HG03045 (cell line): Measurements from ENCODE around the gene THBS1.

Source experiments
- ATAC-seq: cut with Tn5 transposase; IDR thresholded peaks from one replicate; pipeline ENCODE4 v1.9.1; 2021; ENCODE audit warnings: mild to moderate bottlenecking, moderate library complexity; ENCODE audit not compliant: unreplicated experiment

THBS1 gene

DNA sequence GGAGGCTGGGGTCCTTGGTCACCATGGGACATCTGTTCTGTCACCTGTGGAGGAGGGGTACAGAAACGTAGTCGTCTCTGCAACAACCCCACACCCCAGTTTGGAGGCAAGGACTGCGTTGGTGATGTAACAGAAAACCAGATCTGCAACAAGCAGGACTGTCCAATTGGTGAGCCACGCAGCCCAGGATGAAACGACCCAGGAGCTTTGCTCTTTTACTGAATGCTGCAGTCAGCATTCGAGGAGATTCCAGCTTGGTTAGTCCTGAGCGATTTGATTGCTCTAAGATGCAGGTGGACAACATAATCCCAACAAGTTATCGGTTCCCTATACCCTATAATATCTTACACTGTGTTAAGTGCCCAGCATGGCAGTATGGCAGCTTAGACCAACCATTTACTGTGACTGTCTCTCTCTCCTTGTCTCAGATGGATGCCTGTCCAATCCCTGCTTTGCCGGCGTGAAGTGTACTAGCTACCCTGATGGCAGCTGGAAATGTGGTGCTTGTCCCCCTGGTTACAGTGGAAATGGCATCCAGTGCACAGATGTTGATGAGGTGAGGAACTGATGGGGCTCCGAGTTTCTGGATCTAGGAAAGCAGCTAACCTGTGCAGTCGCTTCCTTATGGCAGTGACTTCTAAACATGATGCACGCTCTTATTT is 7.8 kb downstream of the THBS1 start:
- no peak for ATAC-seq

GRCh38 chr15:39589193-39589814 is 8.4 kb downstream of the THBS1 start:
- ATAC-seq: no peak

- ATAC-seq: no peak
Measured at GRCh38 chr15:39589815-39590644, 9.2 kb downstream of the THBS1 start.

DNA sequence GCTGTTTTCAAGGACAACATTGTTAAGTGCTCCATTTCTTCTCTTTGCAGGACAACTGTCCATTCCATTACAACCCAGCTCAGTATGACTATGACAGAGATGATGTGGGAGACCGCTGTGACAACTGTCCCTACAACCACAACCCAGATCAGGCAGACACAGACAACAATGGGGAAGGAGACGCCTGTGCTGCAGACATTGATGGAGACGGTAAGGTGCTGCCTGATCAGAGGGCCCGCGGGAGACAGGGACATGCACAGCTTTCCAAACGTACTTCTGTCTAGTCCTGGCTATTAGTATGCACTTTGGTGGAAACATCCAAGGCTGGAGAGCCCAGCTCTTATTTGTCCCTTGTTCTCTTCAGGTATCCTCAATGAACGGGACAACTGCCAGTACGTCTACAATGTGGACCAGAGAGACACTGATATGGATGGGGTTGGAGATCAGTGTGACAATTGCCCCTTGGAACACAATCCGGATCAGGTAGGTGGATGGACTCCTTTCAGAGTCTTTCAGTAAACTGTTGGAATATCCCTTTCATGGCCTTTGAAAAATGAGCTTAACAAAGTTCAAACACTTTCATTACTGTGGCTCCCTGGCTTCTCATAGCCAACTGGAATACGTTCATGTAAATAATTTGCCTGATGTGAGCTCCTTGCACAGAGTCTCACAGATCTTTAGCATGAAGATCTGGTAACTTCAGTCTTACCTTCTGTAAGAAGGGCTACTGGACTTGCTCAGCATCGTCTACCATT is 10.4 kb downstream of the THBS1 start:
- ATAC-seq: no peak

DNA sequence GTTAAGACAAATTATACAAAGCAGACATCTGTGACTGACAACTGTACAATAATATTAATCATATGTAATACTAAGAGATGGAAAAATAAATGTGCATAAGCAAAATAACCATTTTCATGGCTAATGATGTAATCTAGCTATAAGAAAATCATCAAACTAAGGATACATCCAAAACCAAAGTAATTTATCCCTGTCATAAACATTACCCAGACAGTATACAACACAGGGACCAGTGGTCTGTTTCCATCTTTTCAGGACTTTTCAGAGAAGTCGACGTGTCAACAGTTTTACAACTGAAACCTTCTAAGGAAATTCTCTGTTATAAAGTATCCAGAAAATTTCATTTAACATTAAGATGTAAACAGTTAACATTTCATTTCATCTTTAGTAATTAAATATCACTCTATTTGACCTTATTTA is 11.0 kb downstream of the THBS1 start:
- ATAC-seq: no peak

- no peak for ATAC-seq
Measured at GRCh38 chr15:39592500-39592899, 11.6 kb downstream of the THBS1 start.

- ATAC-seq: no peak
Measured at GRCh38 chr15:39593071-39593655, 12.3 kb downstream of the THBS1 start.

GRCh38 chr15:39593656-39594445 is 13.0 kb downstream of the THBS1 start:
- ATAC-seq: no peak

GRCh38 chr15:39594446-39595337 is 13.8 kb downstream of the THBS1 start:
- no peak for ATAC-seq

DNA sequence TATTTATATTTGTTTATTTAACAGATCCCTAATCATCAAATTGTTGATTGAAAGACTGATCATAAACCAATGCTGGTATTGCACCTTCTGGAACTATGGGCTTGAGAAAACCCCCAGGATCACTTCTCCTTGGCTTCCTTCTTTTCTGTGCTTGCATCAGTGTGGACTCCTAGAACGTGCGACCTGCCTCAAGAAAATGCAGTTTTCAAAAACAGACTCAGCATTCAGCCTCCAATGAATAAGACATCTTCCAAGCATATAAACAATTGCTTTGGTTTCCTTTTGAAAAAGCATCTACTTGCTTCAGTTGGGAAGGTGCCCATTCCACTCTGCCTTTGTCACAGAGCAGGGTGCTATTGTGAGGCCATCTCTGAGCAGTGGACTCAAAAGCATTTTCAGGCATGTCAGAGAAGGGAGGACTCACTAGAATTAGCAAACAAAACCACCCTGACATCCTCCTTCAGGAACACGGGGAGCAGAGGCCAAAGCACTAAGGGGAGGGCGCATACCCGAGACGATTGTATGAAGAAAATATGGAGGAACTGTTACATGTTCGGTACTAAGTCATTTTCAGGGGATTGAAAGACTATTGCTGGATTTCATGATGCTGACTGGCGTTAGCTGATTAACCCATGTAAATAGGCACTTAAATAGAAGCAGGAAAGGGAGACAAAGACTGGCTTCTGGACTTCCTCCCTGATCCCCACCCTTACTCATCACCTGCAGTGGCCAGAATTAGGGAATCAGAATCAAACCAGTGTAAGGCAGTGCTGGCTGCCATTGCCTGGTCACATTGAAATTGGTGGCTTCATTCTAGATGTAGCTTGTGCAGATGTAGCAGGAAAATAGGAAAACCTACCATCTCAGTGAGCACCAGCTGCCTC is 14.7 kb downstream of the THBS1 start:
- no peak for ATAC-seq

DNA sequence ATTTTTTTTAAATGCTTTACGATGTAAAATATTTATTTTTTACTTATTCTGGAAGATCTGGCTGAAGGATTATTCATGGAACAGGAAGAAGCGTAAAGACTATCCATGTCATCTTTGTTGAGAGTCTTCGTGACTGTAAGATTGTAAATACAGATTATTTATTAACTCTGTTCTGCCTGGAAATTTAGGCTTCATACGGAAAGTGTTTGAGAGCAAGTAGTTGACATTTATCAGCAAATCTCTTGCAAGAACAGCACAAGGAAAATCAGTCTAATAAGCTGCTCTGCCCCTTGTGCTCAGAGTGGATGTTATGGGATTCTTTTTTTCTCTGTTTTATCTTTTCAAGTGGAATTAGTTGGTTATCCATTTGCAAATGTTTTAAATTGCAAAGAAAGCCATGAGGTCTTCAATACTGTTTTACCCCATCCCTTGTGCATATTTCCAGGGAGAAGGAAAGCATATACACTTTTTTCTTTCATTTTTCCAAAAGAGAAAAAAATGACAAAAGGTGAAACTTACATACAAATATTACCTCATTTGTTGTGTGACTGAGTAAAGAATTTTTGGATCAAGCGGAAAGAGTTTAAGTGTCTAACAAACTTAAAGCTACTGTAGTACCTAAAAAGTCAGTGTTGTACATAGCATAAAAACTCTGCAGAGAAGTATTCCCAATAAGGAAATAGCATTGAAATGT is 15.6 kb downstream of the THBS1 start:
- no peak for ATAC-seq

GRCh38 chr15:39597336-39597735 is 16.5 kb downstream of the THBS1 start:
- no peak for ATAC-seq

- no peak for ATAC-seq
Measured at GRCh38 chr15:39597751-39598185, 16.9 kb downstream of the THBS1 start.

DNA sequence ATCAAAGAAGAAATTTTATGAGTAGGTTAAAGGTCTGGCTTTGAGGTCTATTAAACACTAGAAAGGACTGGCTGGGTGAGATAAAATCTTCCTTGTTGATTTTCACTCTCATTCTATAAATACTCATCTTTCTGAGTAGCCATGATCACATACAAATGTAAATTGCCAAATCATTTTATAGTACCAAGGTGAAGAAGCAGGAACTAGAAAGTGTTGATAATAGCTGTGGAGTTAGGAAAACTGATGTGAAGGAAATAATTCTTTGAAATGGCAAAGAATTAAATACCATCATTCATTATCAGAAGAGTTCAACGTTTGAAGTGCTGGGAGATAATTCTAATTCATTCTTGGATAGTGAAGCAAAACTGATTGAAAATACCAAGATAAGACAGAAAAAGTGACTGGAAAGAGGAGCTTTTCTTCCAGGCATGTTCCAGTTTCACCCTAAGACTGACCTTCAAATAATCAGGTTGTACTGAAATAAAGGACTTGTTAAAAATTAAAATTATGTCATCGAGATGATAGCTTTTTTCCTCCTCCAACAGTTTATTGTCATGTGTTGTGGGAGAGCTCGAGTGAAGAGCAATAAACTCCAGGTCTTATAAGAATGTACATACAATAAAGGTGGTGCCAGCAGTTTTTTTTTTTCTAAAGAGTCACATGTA is 17.4 kb downstream of the THBS1 start:
- ATAC-seq: no peak

DNA sequence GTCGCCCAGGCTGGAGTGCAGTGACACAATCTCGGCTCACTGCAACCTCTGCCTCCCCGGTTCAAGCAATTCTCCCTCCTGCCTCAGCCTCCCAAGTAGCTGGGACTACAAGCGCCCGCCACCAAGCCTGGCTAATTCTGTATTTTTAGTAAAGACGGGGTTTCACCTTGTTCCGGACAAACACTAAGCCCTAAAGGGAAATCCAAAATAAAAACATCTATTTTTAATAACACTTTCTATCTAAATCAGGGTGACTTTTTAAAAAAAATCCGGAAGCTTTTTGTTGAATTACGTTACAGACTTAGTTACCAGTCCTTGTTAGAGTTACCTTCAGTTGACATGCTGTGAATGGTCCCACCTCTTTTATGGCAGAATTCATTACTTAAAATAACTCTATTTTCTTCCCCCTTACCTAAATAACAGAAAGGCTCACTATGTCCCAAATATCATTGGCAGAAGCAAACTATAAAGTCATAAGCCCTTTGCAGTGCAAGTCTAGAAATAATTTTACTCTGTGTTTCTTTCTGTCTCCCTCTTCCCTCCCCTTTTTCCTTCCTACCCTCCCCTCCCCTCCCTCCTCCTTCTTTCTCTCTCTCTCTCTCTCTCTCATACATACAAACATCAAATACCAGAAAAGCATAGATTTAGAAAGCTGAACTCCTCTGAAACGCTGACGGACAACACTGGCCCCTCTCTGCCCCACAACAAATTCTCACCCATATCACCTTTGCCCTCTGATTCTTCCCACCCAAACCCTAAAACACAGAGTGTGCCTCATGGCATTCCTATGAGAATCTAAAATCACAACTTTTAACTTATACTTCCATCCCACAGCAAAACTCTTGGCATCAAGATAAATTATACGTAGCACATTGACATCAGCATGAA is 18.3 kb downstream of the THBS1 start:
- no peak for ATAC-seq

DNA sequence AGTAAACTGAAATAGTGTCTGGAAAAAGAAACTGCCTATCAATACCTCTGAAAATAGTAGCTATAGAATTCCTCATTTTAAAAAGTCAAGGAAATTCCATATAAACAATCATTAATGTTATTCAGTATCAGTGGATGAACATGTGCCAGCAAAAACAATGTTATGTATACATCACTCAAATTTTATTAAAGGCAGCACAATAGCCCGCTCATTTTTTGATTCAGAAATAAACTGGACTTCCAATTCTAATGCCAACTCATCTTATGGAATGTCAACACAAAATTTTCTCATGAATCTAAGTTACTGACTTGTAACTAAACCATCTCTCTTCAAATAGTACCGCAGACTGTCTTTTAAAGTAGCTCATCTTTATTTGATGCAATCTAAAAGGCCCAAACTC is 19.0 kb downstream of the THBS1 start:
- ATAC-seq: no peak
